HG02885 (cell line): ENCODE data around the gene TNS1.

Experiments
- ATAC-seq: cut with Tn5 transposase; IDR thresholded peaks from one replicate; pipeline ENCODE4 v1.9.1; 2021; ENCODE audit warnings: mild to moderate bottlenecking; ENCODE audit not compliant: unreplicated experiment, poor library complexity

The TNS1 gene

GRCh38 chr2:217935235-217935879 is 67.4 kb downstream of the TNS1 start:
- ATAC-seq: no peak

DNA sequence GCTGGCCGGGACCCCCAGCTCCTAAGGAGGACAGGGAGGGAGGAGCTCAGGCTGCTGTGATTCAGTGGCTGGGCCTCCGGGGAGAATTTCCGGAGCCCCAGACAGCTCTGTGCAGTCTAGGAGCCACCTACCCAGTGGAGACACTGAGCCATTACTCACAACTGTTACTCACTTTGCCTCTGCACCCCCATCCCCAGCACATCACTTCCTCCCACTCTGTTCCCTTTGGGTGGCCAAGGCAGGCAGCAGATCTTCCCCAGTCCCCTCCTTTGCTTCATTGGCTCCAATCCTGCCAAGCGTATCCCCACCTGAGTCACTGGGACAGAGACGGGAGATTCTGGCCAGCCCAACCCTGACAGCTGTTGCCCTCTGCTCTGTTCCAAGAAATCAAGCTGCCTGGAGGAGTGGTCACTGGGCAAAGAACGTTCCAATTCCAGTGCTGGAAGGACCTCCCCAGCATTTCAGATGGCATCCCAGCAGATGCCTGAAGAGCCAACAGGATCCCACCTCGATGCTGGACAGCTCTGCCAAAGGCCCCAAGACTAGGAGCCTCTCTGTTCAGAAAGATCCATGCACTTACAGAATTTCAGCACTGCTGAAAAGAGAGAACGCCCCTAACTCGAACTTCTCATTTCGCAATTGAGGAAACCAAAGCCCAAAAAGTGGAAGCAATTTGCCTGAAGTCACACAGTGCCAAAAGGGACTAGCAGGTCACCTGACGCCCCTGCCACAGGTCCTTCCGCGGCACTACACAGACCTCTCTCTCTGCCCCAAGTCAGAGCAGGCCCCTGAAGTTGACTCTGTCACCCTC is 68.3 kb downstream of the TNS1 start:
- ATAC-seq: no peak

DNA sequence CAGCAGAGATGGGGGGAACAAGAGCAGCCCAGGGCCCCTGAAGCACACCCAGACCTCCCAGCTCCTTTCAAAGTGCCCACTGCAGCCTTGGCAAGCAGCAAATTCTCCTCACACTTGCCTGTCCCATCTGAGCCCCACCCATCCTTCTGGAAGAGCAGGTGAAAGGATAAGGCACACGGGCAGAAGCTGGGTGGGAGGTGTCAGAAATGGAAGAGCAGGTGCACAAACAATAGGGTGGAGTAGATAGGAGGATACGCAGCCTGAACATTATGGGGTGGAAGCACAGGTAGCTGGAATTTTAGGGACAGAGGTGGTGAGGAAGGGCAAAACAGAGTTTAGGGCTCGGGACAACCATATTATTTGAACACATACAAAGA is 69.2 kb downstream of the TNS1 start:
- no peak for ATAC-seq

- ATAC-seq: no peak
Measured at GRCh38 chr2:217932803-217933616, 69.8 kb downstream of the TNS1 start.

GRCh38 chr2:217931846-217932560 is 70.8 kb downstream of the TNS1 start:
- ATAC-seq: no peak

GRCh38 chr2:217930761-217931563 is 71.8 kb downstream of the TNS1 start:
- ATAC-seq: no peak

- no peak for ATAC-seq
Measured at GRCh38 chr2:217929757-217930707, 72.8 kb downstream of the TNS1 start.

DNA sequence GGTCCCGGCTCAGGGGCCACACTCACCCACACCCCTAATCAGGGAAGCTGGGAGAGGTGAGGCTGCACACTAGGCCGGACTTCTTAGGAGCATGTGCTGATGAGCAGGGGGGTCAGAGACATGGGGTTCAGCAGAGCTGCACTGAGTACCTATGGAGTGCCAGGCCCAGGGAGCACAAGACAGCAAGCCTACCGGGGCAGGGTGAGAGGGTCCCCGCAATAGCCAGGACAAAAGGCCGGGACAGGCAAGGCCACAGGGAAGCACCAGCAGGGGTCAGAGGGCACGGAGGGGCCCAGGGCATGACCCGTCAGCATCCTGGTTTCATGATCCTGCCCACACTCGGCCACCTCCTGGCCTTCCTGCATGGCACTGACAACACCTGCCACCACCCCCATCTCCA is 73.5 kb downstream of the TNS1 start:
- ATAC-seq: no peak

- ATAC-seq: no peak
Measured at GRCh38 chr2:217928324-217929181, 74.2 kb downstream of the TNS1 start.

GRCh38 chr2:217927601-217928323 is 75.0 kb downstream of the TNS1 start:
- no peak for ATAC-seq

DNA sequence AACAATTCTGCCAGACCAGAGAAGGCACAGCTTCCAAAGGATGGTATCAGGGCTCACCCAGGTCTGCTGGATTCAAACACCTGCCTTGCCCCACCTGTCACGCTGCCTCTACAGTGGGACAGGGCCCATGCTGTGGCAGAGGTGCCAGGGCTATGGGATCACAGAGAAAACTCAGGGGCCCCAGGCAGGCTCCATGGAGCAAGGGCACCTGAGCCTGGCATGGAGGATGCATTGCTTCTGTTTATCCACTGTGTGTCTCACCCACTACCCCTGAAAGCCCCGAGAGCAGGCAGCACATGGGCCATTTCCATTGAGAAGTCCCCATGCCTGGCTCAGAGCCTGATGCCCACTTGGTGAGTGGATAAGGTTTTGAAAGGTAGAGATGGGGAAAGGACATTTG is 76.0 kb downstream of the TNS1 start:
- no peak for ATAC-seq

GRCh38 chr2:217924346-217924901 is 78.4 kb downstream of the TNS1 start:
- no peak for ATAC-seq

DNA sequence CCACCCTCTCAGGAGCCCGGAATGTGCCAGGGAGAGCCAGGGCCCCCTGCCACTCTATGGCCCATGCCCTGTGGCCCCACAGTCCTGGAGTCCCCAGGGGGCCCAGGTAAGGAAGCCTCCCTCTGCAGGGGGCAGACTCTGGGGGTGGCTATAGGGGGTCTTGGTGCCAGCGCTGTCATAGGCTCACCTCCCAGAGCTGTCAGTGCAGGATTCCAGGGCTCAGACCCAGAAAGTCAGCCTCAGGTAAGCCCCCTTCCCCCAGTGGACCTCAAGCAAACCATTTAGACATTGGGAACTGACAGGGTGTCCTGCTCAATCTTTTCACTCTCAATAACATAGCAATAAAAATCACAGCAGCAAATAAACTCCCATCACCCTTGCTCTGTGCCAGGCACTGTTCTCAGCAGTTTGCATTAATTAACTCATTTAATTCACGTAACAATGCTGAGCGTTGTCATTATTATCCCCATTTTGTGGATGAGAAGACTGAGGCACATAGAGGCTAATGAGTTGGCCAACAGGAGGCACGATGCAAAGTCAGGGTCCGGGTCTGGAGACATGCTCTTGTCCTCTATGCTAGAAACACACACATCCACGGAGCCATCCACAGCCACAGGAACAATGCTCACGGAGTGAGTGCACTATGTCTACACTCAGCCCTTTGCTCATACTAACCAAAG is 79.6 kb downstream of the TNS1 start:
- no peak for ATAC-seq

- ATAC-seq: no peak
Measured at GRCh38 chr2:217922101-217923006, 80.4 kb downstream of the TNS1 start.

- ATAC-seq: no peak
Measured at GRCh38 chr2:217920879-217921603, 81.8 kb downstream of the TNS1 start.
